HG03558 (cell line): ENCODE data around the gene DEFB108B.
"Not testable (repeated sequence)": the region's sequence is repeated elsewhere in the genome, so short reads cannot be mapped to it uniquely, and the experiment has no call there.

Experiments
- ATAC-seq: cut with Tn5 transposase; IDR thresholded peaks from one replicate; pipeline ENCODE4 v1.9.1; 2021; ENCODE audit warnings: moderate number of reproducible peaks; ENCODE audit not compliant: unreplicated experiment; ENCODE audit errors: extremely low read depth

DEFB108B gene, protein sequence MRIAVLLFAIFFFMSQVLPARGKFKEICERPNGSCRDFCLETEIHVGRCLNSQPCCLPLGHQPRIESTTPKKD

DNA sequence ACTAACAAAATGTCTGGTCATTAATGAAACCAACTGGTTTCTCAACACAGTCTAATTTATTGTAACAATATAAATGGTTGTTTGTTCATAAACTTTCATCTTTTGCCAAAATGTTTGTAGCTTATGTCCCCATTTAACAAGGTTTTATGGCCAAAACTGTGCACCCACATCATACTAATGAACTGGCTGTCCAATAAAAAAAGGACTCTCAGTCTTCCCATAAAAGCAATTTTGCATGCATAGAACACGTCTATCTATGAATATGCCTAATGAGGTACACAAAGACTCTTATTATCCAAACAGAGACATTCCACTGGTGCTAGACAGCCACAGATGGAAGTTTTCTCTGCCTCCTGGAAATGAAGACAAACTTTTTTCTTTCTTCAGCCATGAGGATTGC lies at the start of gene DEFB108B:
Gene DEFB108B, plus strand, starts transcription at position 390 of the 400 bp plus-strand sequence. Its CDS starts 0 bp downstream, at position 390.
- ATAC-seq = not testable (repeated sequence)

DNA sequence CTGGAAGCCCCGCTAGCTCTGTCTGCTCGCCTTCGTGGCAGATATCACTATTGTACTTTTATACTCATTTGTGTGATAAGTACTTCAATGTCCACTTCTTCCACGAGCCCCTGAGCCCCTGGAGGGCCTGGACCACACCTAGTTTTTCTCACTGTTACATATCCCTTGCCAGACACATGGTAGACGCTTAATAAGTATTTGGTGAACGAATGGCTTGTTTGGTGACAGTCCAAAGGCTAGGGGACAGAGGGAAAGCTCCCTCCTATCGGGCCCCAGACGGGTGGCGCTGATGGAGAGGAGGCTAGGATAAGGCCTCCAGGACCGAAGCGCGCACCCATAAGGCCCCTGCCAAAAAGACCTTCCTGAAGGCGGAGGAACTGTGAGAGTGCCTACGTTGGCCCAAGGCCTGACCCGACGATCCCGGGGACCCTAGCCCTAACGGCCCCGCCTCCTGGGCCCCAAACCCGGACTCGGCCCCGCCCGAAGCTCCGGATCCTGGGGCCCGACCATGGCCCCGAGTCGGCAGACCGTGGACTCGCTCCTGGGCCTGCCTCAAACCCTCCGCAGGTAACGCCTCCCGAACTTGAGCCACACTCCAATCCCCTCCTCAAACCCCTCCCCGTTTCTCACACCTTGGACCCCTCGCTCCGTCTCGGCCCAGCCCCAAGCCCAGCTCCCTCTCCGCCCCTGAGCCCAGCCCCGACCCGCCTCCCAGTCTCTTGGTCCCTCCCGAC lies 46.7 kb upstream of the DEFB108B start:
- ATAC-seq = not testable (repeated sequence)

DNA sequence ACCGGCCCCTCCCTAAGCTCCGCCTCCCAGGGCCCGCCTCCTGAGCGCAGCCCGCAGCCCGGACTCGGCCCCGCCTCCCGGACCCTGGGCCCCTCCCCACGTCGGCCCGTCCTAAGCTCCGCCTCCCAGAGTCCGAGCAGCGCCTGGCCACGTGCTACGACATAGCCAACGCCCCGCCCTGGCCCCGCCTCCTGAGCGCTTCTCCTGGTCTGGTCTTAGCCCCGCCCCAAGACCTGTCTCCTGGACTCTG lies 46.2 kb upstream of the DEFB108B start:
- peak; percentile 69 for ATAC-seq

DNA sequence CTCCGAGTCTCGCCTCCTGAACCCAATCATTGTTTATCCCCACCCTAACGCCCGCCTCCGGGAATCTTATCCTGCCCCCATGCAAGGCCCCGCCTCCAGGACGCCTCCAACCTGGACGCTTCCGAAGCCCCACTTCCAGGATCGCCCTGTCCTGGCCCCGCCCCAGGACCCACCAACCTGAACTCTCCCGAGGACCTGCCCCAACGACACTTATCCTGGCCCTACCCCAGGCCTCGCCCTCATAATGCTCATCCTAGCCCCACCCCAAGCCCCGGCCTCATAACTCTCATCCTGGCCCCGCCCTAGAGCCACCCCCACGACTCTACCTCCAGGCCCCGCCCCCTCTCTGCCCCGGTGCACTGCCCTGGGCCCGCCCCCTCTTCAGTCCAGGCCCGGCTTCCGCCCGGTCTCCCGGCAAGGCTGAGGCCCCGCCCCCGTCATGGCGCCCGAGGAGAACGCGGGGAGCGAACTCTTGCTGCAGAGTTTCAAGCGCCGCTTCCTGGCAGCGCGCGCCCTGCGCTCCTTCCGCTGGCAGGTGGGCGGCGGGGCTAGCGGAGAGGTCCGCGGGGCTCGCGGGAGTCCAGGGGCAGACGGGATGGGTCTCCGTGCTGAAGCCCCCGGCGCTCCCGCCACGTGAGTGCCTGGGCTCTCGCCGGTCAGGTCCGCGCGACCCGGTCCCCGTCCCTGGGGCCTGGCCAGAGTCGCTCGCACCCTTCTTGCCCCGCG lies 45.7 kb upstream of the DEFB108B start:
- peak; percentile 20 for ATAC-seq

DNA sequence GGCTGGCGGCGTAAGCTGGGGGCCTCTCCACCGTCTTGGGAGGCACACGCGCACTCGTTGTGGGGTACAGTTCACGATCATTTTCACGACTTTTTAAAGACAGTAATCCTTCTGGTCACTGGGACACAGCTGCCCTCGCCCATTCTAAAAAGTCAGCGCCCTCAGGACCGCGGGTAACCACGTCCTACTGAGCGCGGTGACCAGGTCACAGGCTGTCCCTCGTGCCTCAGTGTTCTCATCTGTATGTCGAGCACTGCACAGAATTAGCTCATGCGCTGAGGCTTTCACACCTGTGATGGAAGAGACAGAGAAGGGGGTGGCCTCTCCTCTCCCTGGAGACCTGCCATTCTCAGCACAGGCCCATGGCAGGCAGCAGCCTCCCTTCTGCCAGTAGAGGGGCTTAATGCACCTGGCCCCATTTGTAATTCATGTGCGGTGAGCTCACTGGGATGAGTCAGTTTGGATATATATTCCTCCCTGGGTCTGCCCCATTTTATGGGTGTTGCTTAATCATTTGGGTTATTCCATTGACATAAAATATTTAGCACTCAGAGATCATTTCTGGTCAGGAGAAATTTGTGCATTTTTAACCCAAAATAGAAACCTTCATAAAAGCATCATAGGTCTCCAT lies 45.1 kb upstream of the DEFB108B start:
- not testable (repeated sequence) for ATAC-seq

DNA sequence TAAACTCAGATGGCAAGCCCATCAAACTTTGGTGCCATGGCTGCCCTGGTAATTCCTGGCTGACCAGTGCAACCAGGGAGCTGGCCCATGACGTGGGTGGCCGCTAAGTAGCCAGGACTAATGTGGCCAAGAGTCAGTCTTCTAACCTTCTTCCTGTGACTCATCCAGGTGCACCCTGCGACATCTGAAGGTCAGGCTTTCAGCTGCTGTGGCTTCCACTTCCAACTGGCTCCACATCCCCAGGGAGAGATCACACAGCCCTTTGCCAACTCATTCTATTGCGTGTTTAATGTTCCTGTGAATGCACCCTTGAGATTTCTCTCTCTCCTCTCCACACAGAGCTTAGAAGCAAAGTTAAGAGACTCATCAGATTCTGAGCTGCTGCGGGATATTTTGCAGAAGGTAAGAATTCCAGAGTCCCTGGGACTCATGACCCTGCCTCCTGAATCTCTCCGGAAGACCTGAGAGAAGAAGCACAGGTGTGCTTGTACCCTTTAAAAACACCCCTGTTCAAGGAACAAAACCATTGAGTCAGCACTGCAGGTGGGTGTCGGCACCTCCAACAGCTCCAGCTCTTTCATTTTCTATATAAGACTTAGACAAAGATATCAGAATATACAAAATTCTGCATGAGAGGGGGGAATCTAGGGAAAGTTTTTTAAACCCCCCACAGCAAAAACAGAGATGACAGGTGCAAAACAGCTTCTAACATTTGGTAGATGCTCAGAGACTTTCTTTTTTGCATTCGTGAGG lies 43.4 kb upstream of the DEFB108B start:
- not testable (repeated sequence) for ATAC-seq

DNA sequence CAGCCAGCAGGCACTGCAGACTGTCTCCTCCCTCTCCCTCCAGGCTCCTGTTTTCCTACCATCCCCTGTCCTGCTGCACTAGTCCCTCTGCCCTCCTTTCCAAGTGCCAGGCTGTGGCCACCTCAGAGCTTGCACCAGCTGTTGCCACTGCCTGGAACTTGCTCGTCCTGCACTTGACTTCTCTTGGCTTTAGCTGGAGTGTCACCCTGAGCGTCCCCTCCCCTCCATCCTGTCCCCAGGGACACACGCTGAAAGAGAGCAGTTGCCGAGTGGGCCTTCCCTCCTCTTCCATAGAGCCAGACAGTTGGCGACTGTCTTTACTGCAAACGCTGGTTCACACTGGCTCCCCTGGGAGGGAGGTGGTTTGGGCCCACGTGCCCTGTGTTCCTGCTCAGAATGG lies 41.9 kb upstream of the DEFB108B start:
- ATAC-seq = not testable (repeated sequence)

DNA sequence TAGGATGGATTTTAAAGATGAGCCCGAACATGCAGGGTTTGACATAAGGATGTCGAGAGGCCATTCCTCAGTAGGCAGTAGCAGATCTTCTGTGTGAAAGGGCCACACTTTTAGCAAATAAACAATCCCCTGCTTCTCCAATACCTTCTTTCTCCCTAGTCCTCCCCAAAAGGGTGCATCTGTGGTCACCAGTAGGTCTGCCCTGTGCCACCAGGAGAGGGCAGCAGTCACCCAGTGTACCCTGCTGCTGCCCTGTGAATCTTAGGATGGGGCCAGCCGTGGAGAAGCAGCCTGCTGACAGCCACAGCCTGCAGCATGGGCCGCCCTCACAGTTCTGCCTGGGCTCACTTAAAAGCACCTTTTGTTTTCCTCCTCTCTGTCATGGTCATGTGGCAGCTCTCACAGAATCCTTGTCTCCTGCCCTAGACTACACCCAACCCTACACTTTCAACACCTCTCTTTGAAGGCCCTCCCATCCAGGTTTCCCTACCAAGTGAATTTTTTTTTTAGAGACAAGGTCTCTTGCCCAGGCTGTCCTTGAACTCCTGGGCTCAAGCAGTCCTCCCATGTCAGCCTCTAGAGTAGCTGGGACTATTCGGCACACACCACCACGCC lies 40.3 kb upstream of the DEFB108B start:
- not testable (repeated sequence) for ATAC-seq

DNA sequence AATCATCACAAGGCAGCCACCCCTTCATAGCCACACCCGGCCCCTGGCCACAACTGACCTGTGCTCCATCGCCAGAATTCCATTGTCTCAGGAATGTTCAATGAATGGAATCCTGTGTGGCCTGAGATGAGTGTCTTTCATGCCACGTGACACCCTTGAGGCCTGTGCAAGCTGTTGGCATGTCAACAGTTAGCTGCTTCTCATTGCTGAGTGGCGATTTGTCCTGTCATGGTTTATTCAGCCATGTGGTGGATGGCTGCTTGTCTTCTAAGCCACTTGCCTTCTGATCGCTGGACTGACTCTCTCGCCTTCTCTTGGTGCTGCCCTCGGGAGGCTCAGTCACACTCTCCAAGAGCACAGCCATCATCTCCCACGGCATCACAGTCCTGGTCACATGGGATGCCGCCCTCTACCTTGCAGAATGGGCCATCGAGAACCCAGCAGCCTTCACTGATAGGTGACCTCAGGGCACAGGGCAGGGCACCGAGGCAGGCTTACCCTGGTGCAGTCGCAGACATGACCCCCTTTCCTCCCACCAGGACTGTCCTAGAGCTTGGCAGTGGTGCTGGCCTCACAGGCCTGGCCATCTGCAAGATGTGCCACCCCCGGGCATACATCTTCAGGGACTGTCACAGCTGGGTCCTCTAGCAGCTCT lies 38.5 kb upstream of the DEFB108B start:
- ATAC-seq = not testable (repeated sequence)

DNA sequence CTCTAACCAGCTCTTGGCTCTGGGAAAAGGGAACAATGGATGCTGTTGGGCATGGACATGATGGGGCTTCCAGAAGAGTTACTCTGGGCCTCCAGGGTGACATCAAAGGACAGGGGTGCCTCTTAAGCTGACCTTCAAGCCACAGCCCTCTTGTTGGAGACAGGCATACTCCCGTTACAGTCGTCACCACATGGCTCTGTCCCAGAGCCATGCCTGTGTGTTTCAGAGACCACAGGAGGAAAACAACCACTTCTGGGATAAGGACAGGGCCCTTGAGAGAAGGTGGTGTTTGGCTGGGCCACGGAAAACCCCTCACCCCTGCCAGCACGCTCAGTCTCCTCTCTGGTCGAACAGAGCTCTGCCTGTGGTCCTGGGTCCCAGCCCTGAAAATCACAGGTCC lies 37.8 kb upstream of the DEFB108B start:
- not testable (repeated sequence) for ATAC-seq

DNA sequence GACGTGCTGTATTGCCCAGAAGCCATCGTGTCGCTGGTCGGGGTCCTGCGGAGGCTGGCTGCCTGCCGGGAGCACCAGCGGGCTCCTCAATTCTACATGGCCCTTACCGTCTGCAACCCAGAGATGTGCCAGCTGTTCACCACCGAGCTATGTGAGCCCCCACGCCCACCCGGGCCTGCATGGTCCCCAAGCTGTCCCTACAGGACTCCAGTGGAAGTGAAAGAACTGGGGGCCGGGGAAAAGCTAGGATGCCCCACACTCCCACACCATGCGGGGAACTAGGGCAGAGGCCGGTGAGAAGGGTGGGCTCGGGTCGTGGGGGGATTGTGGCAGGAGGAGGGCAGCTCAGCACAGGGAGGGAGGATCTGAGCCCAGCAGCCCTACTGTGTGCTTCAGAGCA lies 37.0 kb upstream of the DEFB108B start:
- ATAC-seq = not testable (repeated sequence)

DNA sequence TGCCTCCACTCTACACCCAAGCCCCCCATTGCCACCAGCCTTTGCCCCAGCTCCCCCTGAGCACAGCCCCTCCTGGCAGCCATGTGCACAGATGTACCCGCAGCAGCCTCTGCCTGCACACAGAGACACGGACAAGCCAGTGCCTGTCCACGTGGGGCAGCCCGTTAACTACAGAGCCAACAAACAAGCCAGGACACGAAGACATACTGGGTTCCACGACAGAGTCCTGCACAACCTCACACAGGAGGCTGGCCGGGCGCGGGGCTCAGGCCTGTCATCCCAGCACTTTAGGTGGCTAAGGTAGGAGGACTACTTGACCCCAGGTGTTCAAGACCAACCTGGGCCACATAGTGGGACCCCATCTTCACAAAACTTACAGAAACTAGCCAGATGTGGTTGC lies 36.2 kb upstream of the DEFB108B start:
- ATAC-seq = not testable (repeated sequence)

DNA sequence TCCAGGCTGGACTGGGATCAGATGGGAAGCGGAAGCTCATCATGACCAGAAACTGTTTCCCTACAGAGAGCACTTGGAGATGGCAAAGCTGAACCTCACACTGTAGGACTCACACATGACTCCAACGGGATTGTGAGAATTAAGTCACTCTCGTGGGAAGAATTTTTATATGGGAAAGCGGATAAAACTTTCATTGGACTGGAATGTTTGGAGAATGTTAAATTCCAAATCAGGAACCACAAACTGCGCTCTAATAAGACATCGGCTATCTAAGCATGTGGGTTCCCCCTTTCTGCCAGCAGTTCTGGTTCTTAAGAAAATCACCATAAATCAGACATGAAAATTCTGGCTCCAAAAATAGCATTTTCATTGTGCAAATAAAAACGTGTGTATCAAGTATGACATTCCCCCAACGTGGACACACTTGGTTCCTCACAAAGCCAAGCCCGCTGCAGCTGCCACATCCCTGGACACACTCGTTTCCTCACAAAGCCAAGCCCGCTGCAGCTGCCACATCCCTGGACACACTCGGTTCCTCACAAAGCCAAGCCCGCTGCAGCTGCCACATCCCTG lies 33.4 kb upstream of the DEFB108B start:
- not testable (repeated sequence) for ATAC-seq

DNA sequence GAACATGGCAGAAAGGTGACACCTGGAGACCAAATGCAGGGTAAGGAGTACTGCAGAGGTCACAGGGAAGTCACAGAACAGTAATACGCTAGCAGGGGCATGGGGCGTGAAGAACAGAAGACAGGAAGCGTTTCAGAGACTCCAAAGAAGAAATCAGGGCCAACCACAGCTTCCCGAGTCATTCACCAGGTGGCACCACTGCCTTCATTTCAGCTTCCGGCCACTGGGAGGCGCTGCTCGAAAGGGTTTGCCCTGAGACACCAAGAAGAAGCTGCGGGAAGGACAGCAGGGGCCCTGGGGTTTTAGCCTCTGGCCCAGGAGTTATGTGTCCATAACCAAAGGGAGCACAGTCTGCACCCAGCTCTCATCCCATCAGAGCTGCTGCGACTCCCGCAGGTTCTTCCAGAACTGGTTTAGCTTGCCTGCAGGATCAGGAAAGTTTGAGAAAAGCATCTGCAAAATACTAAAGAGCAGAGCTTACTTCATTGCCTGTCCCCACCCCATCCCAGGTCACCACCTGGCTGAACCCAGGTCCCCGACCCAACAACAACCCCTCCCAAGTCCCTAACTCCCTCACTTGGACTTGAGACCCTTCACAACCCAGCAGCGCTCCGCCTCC lies 32.6 kb upstream of the DEFB108B start:
- ATAC-seq = not testable (repeated sequence)

DNA sequence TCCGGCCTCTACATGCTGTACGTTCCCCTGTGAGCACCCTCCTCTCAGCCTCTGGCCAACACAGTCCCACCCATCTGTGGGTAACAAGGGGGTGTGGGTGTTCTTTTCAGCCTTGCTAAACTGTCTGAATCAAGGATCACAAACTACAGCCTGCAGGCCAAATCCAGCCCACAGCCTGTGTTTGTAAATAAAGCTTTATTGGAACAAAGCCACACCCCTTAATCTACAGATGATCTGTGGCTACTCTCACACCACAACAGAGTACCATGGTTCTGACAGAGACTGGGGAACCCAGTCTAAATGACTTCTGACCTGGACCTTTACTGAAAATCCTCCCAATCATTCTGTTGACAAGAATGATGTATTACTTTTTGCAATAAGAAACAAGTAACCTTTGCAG lies 32.0 kb upstream of the DEFB108B start:
- ATAC-seq = not testable (repeated sequence)

DNA sequence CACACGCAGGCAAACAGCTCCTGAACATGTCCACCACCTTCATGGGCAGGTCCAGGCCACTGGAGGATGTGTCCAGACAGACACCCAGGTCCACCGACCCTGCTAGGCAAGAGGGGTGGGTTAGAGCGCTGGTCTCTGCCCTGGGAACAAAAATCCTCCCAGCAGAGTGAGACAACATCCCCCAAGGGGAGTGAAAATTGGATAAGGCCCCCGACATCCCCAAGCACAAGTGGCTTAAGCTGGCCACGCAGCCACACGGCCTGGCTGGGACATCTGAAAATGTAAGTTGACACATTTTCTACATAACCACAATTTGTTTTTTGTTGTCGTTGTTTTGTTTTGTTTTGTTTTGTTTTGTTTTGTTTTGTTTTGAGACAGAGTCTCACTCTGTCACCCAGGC lies 30.1 kb upstream of the DEFB108B start:
- ATAC-seq = not testable (repeated sequence)

DNA sequence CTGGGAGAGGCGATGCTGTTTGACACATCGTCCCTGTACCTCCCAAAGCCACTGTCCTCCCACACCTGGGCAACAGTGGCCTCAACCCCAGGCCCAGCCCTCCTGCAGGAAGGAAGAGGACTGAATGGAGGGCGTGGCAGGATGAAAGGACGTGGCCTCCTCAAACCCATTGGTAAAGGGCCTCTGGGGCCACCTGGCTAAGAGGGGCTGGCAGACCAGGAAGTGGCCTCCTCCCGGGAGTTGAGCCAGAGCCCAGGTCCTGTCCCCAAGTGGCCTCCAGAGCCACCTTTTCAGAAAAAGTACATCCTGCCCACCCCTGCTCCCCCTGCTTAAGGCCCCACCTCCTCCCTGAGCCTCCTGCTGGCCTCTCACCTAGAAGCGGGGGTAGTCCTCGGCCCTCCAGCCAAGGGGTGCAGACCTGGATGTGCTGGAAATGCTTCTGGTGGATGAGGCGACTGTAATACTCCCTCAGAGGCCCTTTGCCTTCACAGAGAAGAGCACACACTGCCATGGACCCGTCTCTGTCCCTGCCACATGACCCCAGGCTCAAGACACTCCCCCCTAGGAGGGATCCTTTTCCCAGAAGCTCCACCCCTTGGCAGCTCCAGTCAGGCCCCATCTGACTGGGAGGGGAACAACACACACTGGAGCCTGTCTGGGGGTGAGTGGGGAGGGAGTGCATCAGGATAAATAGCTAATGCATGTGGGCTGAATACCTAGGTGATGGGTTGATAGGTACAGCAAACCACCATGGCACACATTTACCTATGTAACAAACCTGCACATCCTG lies 28.6 kb upstream of the DEFB108B start:
- not testable (repeated sequence) for ATAC-seq

DNA sequence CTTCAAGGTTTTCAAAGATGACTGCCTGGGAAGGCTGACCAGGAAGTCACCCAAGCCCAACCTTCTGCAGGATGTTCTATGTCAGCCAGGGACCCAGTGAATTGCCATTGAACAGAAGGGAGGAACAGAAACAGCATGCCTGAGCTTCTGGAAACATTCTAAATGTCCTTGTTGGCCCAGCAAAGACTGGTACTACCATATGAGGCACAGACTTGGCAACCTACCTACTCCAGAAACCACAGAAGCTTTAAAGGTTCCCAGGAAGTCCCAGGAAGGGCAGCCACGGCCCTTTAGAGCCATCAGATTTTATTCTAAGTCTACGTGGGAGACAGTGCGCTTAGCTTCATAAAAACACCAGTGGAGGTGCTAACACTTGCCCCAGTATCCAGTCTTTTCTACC lies 20.5 kb upstream of the DEFB108B start:
- not testable (repeated sequence) for ATAC-seq
